B cell (primary cell): ENCODE data around the gene FAIM2. TPM values are rescaled to one million over a fixed set of nuclear protein-coding genes. Genes with fewer than 3 reads are reported as not detected.

Experiments used
- ATAC-seq: fragments of 200-7000 bp; cut with Tn5 transposase; one replicate; pipeline ENCODE4 v1.10.0; 2021; ENCODE audit warnings: low read depth, mild to moderate bottlenecking, moderate number of reproducible peaks, moderate library complexity
- CTCF ChIA-PET: fragments of 350-600 bp; sonication (Branson Sonifier 250); formaldehyde crosslinking; loops from one replicate; lab custom pipeline; 2021; ENCODE audit warnings: antibody characterized with exemption, inconsistent platforms; lab: Charles Lee
- POLR2A ChIA-PET: fragments of 350-600 bp; sonication (Branson Sonifier 250); formaldehyde crosslinking; loops from one replicate; lab custom pipeline; 2021; ENCODE audit warnings: antibody characterized with exemption; lab: Charles Lee
- DNase-seq: peaks from one replicate; pipeline ENCODE4 v3.0.0; 2013
- H2AFZ ChIP-seq: 2 replicates; pipeline ENCODE4 v1.6.1; 2012; ENCODE audit warnings: mild to moderate bottlenecking, low read depth, low read length; ENCODE audit not compliant: insufficient read depth, poor library complexity, severe bottlenecking
- H3K27ac ChIP-seq, 2 donors: 1 replicate in 1 of 2; 2 replicates in 1 of 2; pipeline ENCODE4 v1.5.1; 2012 to 2013; ENCODE audit warnings: low read length in 2 of 2, mild to moderate bottlenecking in 2 of 2, moderate library complexity in 1 of 2
- H3K27me3 ChIP-seq, 4 experiments: fragments of 200-600 bp in 1 of 4; sonication (generic) in 1 of 4; replicated peaks in 1 of 4; 1 replicate in 2 of 4; 2 replicates in 2 of 4; pipeline versions ENCODE4 v1.6.1 to v1.7.0; 2013 to 2016; ENCODE audit warnings: low read length in 3 of 4, mild to moderate bottlenecking in 2 of 4, mixed read lengths in 1 of 4, moderate library complexity in 1 of 4; ENCODE audit not compliant: insufficient read depth in 4 of 4, control insufficient read depth in 3 of 4; ENCODE audit errors: control extremely low read depth in 1 of 4
- H3K36me3 ChIP-seq, 2 experiments: replicated peaks in 1 of 2; 1 replicate in 1 of 2; 2 replicates in 1 of 2; pipeline versions ENCODE4 v1.6.1 to v1.7.1; 2013; ENCODE audit warnings: low read length in 1 of 2; ENCODE audit not compliant: insufficient read depth in 2 of 2, control insufficient read depth in 1 of 2; ENCODE audit errors: control extremely low read depth in 1 of 2, extremely low read depth in 1 of 2
- H3K4me1 ChIP-seq, 2 donors: fragments of 200-600 bp in 1 of 2; sonication (generic) in 1 of 2; 1 replicate in 1 of 2; 2 replicates in 1 of 2; pipeline versions ENCODE4 v1.5.1 to v1.6.1; 2013 to 2017; ENCODE audit warnings: low read length in 2 of 2; ENCODE audit not compliant: control insufficient read depth in 2 of 2, insufficient read depth in 2 of 2
- H3K4me2 ChIP-seq: replicated peaks from 2 replicates; pipeline ENCODE3; 2012; ENCODE audit warnings: mild to moderate bottlenecking, low read depth, low read length; ENCODE audit not compliant: poor library complexity, severe bottlenecking
- H3K4me3 ChIP-seq, 5 experiments: fragments of 200-600 bp in 1 of 5; sonication (generic) in 1 of 5; 1 replicate in 3 of 5; 2 replicates in 2 of 5; pipeline versions ENCODE4 v1.5.1 to v1.7.0; 2011 to 2016; ENCODE audit warnings: low read length in 4 of 5, mild to moderate bottlenecking in 4 of 5, low read depth in 2 of 5, control low read depth in 1 of 5, moderate library complexity in 1 of 5; ENCODE audit not compliant: insufficient read depth in 1 of 5; ENCODE audit errors: control extremely low read depth in 1 of 5, extremely low read depth in 1 of 5
- H3K79me2 ChIP-seq: fragments of 200-600 bp; sonication (generic); one replicate; pipeline ENCODE4 v1.6.0; 2016; ENCODE audit warnings: low read length; ENCODE audit not compliant: control insufficient read depth, insufficient read depth
- H3K9ac ChIP-seq: fragments of 200-600 bp; sonication (generic); 2 replicates; pipeline ENCODE4 v1.6.1; 2017; ENCODE audit warnings: mild to moderate bottlenecking, low read length, moderate library complexity
- H3K9me3 ChIP-seq, 3 donors: one replicate each; pipeline versions ENCODE4 v1.6.1 to v1.7.1; 2013; ENCODE audit warnings: low read length in 2 of 3; ENCODE audit not compliant: control insufficient read depth in 2 of 3, insufficient read depth in 1 of 3; ENCODE audit errors: control extremely low read depth in 1 of 3
- H4K20me1 ChIP-seq: 2 replicates; pipeline ENCODE4 v1.6.0; 2012; ENCODE audit warnings: mild to moderate bottlenecking, low read length; ENCODE audit not compliant: insufficient read depth, control insufficient read depth, poor library complexity, severe bottlenecking
- H3K27ac Mint-ChIP-seq: one replicate; pipeline ENCODE4 v1.8.0; 2021; ENCODE audit warnings: mixed read lengths
- H3K27me3 Mint-ChIP-seq: one replicate; pipeline ENCODE4 v1.8.0; 2021; ENCODE audit warnings: mixed read lengths
- H3K4me1 Mint-ChIP-seq: one replicate; pipeline ENCODE4 v1.8.0; 2021; ENCODE audit warnings: mixed read lengths
- H3K4me3 Mint-ChIP-seq: one replicate; pipeline ENCODE4 v1.8.0; 2021; ENCODE audit warnings: mixed read lengths
- H3K9me3 Mint-ChIP-seq: one replicate; pipeline ENCODE4 v1.8.0; 2022; ENCODE audit warnings: mixed read lengths; ENCODE audit not compliant: insufficient read depth
- EZH2 ChIP-seq: IDR thresholded peaks from 2 replicates; pipeline ENCODE4 v1.6.1; 2012; ENCODE audit warnings: borderline replicate concordance, low read depth, mild to moderate bottlenecking, moderate library complexity, low read length; ENCODE audit not compliant: insufficient read depth, poor library complexity, severe bottlenecking
- WGBS: methylation state at CpG from one replicate; pipeline ENCODE4 v1.1.5; 2013; ENCODE audit warnings: missing lambda C conversion rate; ENCODE audit not compliant: insufficient coverage; 5-methylcytosine and 5-hydroxymethylcytosine counted together
- intact Hi-C: fragments of 100-400 bp; cut with micrococcal nuclease; formaldehyde crosslinking; loops from one replicate; pipeline ENCODE4 v1.10.0; 2022
- polyA plus RNA-seq: library from polyadenylated mRNA; depleted of rRNA; stranded (reverse); fragments of >200 nt; gene quantifications from 2 replicates; pipeline ENCODE4 v1.2.3, GENCODE V29; 2012
- total RNA-seq, 2 donors: library from RNA; stranded (reverse); fragments of 120-200 nt in 1 of 2; gene quantifications; 1 replicate in 1 of 2; 2 replicates in 1 of 2; pipeline versions ENCODE4 v1.2.3 to v1.2.4, GENCODE V29; 2013 to 2022
- TF ChIP-seq, protein P1 (sequence below): fragments of 200-600 bp; IDR thresholded peaks from one replicate; pipeline ENCODE4 v1.8.0; 2022; ENCODE audit warnings: antibody characterized with exemption, mild to moderate bottlenecking

FAIM2 gene
- total and polyA plus RNA-seq, 2 donors (not counting 1 experiment from before 2014, with no cell fraction given), result not detected

GRCh38 chr12:49847161-49847560, 56.5 kb downstream of the FAIM2 start:
- H3K27ac ChIP-seq, result no peak overlapping the region
- TF ChIP-seq EZH2, result no peak
- TF ChIP-seq, protein P1, sequence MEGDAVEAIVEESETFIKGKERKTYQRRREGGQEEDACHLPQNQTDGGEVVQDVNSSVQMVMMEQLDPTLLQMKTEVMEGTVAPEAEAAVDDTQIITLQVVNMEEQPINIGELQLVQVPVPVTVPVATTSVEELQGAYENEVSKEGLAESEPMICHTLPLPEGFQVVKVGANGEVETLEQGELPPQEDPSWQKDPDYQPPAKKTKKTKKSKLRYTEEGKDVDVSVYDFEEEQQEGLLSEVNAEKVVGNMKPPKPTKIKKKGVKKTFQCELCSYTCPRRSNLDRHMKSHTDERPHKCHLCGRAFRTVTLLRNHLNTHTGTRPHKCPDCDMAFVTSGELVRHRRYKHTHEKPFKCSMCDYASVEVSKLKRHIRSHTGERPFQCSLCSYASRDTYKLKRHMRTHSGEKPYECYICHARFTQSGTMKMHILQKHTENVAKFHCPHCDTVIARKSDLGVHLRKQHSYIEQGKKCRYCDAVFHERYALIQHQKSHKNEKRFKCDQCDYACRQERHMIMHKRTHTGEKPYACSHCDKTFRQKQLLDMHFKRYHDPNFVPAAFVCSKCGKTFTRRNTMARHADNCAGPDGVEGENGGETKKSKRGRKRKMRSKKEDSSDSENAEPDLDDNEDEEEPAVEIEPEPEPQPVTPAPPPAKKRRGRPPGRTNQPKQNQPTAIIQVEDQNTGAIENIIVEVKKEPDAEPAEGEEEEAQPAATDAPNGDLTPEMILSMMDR, result no peak
- H3K79me2 ChIP-seq, result peaks cover 3% of the 10 kb centered on the region
- no peak for ATAC-seq
- H3K36me3 ChIP-seq, result no peaks in the 10 kb centered on the region
- H3K4me2 ChIP-seq, result no peak overlapping the region
- no CpG with 5 or more reads among the region's 2 CpGs for WGBS
- Mint-ChIP-seq H3K4me3 (no peak overlapping the region), H3K27me3 (peaks cover 29% of the 10 kb centered on the region), H3K9me3 (no peaks in the 10 kb centered on the region), H3K27ac (no peak overlapping the region), H3K4me1 (peaks cover 15% of the 10 kb centered on the region)
- ChIA-PET POLR2A (no interaction called here), CTCF (interaction anchor here (1.0 kb wide), 1 partner anchor 71 kb away, joined by 3 read pairs; no protein-coding TSS in a partner anchor)
- H4K20me1 ChIP-seq, result no peaks in the 10 kb centered on the region
- H3K9ac ChIP-seq, result no peak overlapping the region
- DNase-seq, result no peak
- peaks cover 0 to 8% (median 2%) of the 10 kb centered on the region in 4 experiments for H3K27me3 ChIP-seq
- no peak overlapping the region for H2AFZ ChIP-seq
- no peaks in the 10 kb centered on the region for H3K9me3 ChIP-seq
- H3K4me1 ChIP-seq, result peaks cover 6 to 18% of the 10 kb centered on the region in 2 donors
- H3K4me3 ChIP-seq, result no peak overlapping the region
- intact Hi-C loops, result loop anchor here (10.0 kb wide), 2 partner anchors 318 to 502 kb away; partner anchors contain the start of genes CERS5 and DNAJC22

- Histone ChIP-seq H4K20me1 (no peaks in the 10 kb centered on the region), H3K4me3 (no peak overlapping the region), H3K9me3 (no peaks in the 10 kb centered on the region), H3K4me1 (peaks cover 12 to 28% of the 10 kb centered on the region in 2 donors), H3K4me2 (no peak overlapping the region), H3K27ac (no peak overlapping the region), H3K36me3 (no peaks in the 10 kb centered on the region), H2AFZ (no peak overlapping the region), H3K27me3 (peaks cover 0 to 8% (median 2%) of the 10 kb centered on the region in 4 experiments), H3K9ac (no peak overlapping the region), H3K79me2 (peaks cover 3% of the 10 kb centered on the region)
- Mint-ChIP-seq H3K27ac (no peak overlapping the region), H3K4me1 (peaks cover 26% of the 10 kb centered on the region), H3K27me3 (peaks cover 19% of the 10 kb centered on the region), H3K9me3 (no peaks in the 10 kb centered on the region), H3K4me3 (no peak overlapping the region)
- POLR2A ChIA-PET, result no interaction called here
- no CpG with 5 or more reads among the region's 2 CpGs for WGBS
- CTCF ChIA-PET, result interaction anchor here (0.6 to 0.7 kb wide), 3 partner anchors 78 to 510 kb away, joined by 3 to 5 read pairs (median 5); no protein-coding TSS in a partner anchor
- ATAC-seq (no peak), DNase-seq (no peak)
- no peak for TF ChIP-seq EZH2
- TF ChIP-seq, protein P1, result no peak
- intact Hi-C loops, result loop anchor here (10.0 kb wide), 2 partner anchors 319 to 501 kb away; partner anchors contain the start of genes CERS5 and DNAJC22
Measured at GRCh38 chr12:49846032-49846431, 57.7 kb downstream of the FAIM2 start.
